GM23338 (cell line): ENCODE results near the gene PHLPP2. TPM values are rescaled to one million over a fixed set of nuclear protein-coding genes. Genes with fewer than 3 reads are reported as not detected.

ENCODE experiments used
- ATAC-seq: fragments of 200-7000 bp; cut with Tn5 transposase; 3 replicates; pipeline ENCODE4 v1.9.1; 2020
- DNase-seq: peaks from one replicate; pipeline ENCODE4 v3.0.0-alpha.2; 2015; ENCODE audit warnings: low spot score
- H2AFZ ChIP-seq: fragments of 200-600 bp; sonication (generic); 2 replicates; pipeline ENCODE4 v1.8.0; 2016; ENCODE audit warnings: antibody characterized with exemption, mild to moderate bottlenecking, moderate library complexity
- H3F3A ChIP-seq: fragments of 200-600 bp; sonication (generic); replicated peaks from 2 replicates; pipeline ENCODE4 v1.8.0; 2017; ENCODE audit warnings: antibody characterized with exemption, mixed run types, low read depth
- H3K27ac ChIP-seq: fragments of 200-600 bp; sonication (generic); 2 replicates; pipeline ENCODE4 v1.6.1; 2016; ENCODE audit warnings: low read depth
- H3K27me3 ChIP-seq: fragments of 200-600 bp; sonication (generic); 2 replicates; pipeline ENCODE4 v1.8.0; 2016; ENCODE audit warnings: mild to moderate bottlenecking, mixed run types, moderate library complexity; ENCODE audit not compliant: insufficient read depth
- H3K36me3 ChIP-seq: fragments of 200-600 bp; sonication (generic); 2 replicates; pipeline ENCODE4 v1.8.0; 2016; ENCODE audit warnings: mild to moderate bottlenecking; ENCODE audit not compliant: insufficient read depth
- H3K4me1 ChIP-seq: fragments of 200-600 bp; sonication (generic); 2 replicates; pipeline ENCODE4 v1.8.0; 2016; ENCODE audit warnings: mild to moderate bottlenecking, moderate library complexity; ENCODE audit not compliant: insufficient read depth
- H3K4me2 ChIP-seq: fragments of 200-600 bp; sonication (generic); 2 replicates; pipeline ENCODE4 v1.7.1; 2017; ENCODE audit warnings: mixed run types
- H3K4me3 ChIP-seq: fragments of 200-600 bp; sonication (generic); 2 replicates; pipeline ENCODE4 v1.6.1; 2016; ENCODE audit warnings: mixed run types
- H3K79me2 ChIP-seq: fragments of 200-600 bp; sonication (generic); replicated peaks from 2 replicates; pipeline ENCODE4 v1.8.0; 2017; ENCODE audit warnings: mild to moderate bottlenecking; ENCODE audit not compliant: insufficient read depth
- H3K9me2 ChIP-seq: fragments of 200-600 bp; sonication (generic); 2 replicates; pipeline ENCODE4 v1.8.0; 2017; ENCODE audit not compliant: insufficient read depth
- H4K20me1 ChIP-seq: fragments of 200-600 bp; sonication (generic); replicated peaks from 2 replicates; pipeline ENCODE4 v1.8.0; 2017; ENCODE audit warnings: mild to moderate bottlenecking; ENCODE audit not compliant: insufficient read depth
- H3K27ac Mint-ChIP-seq: 2 replicates; pipeline ENCODE4 v1.8.0; 2020; ENCODE audit warnings: inconsistent platforms, mild to moderate bottlenecking, moderate library complexity, mixed read lengths
- H3K27me3 Mint-ChIP-seq: 3 replicates; pipeline ENCODE4 v1.8.0; 2022; ENCODE audit warnings: low read depth, mild to moderate bottlenecking, moderate library complexity, mixed read lengths, inconsistent platforms; ENCODE audit not compliant: insufficient read depth, poor library complexity
- H3K36me3 Mint-ChIP-seq: 3 replicates; pipeline ENCODE4 v1.8.0; 2021; ENCODE audit warnings: low read depth, mild to moderate bottlenecking, inconsistent platforms, moderate library complexity, mixed read lengths
- H3K4me1 Mint-ChIP-seq: 3 replicates; pipeline ENCODE4 v1.8.0; 2020; ENCODE audit warnings: mild to moderate bottlenecking, inconsistent platforms, mixed read lengths
- H3K4me3 Mint-ChIP-seq: 3 replicates; pipeline ENCODE4 v1.8.0; 2021; ENCODE audit warnings: moderate library complexity, mild to moderate bottlenecking, inconsistent platforms, mixed read lengths
- H3K9me3 Mint-ChIP-seq: 3 replicates; pipeline ENCODE4 v1.8.0; 2020; ENCODE audit warnings: moderate library complexity, mild to moderate bottlenecking, inconsistent platforms, mixed read lengths
- CREB1 ChIP-seq: fragments of 250-450 bp; sonication (Bioruptor Pico); IDR thresholded peaks from 2 replicates; pipeline ENCODE4 v1.5.0; 2020; ENCODE audit warnings: low read depth, mild to moderate bottlenecking, moderate library complexity
- CTCF ChIP-seq, 2 experiments: fragments of 200-600 bp in 1 of 2; sonication (generic) in 1 of 2; conservative IDR thresholded peaks; 2 replicates each; pipeline versions ENCODE4 v1.5.1 to v1.6.1; 2016 to 2017; ENCODE audit warnings: antibody characterized with exemption in 2 of 2, low read depth in 2 of 2, mild to moderate bottlenecking in 2 of 2, moderate library complexity in 1 of 2
- ETS1 ChIP-seq: IDR thresholded peaks from 2 replicates; pipeline ENCODE4 v1.6.1; 2016; ENCODE audit warnings: antibody characterized with exemption
- JUNB ChIP-seq: IDR thresholded peaks from one replicate; pipeline ENCODE4 v1.6.1; 2016; ENCODE audit warnings: antibody characterized with exemption; ENCODE audit not compliant: unreplicated experiment
- NANOG ChIP-seq: IDR thresholded peaks from 2 replicates; pipeline ENCODE4 v1.6.1; 2016; ENCODE audit warnings: antibody characterized with exemption, borderline replicate concordance
- POLR2AphosphoS5 ChIP-seq: IDR thresholded peaks from 2 replicates; pipeline ENCODE4 v1.6.1; 2016; ENCODE audit warnings: antibody characterized with exemption, low read depth
- ZNF462 ChIP-seq: fragments of 250-450 bp; sonication (Bioruptor Pico); IDR thresholded peaks from 2 replicates; pipeline ENCODE4 v1.5.0; 2020; ENCODE audit warnings: mild to moderate bottlenecking, moderate library complexity
- polyA plus RNA-seq: library from polyadenylated mRNA; unstranded; fragments of >200 nt; fragmentation: Nextera tagmentation; extraction: Ambion mirVana; gene quantifications from 2 replicates; pipeline ENCODE4 v1.2.1, GENCODE V29; 2016
- total RNA-seq: library from RNA; depleted of rRNA; stranded (reverse); fragments of >200 nt; shearing (Covaris generic); gene quantifications from 2 replicates; pipeline ENCODE4 v1.2.3, GENCODE V29; 2014

PHLPP2 gene
- total and polyA plus RNA-seq, 2 experiments from 2014 or later: 4.2 to 20.5 TPM

- ATAC-seq (no peak), DNase-seq (no peak)
- Histone ChIP-seq H3F3A (no peaks in the 10 kb centered on the region; the same call in 1 of the 2 replicates), H3K4me3 (peak overlapping the region; percentile 7; the same call in 1 of the 2 replicates), H3K4me1 (peaks cover 57% of the 10 kb centered on the region), H3K4me2 (peak overlapping the region; percentile 48), H3K27ac (peak overlapping the region; percentile 27), H3K79me2 (peaks cover 70% of the 10 kb centered on the region), H4K20me1 (peaks cover 9% of the 10 kb centered on the region; the same call in 1 of the 2 replicates), H3K9me2 (no peaks in the 10 kb centered on the region), H3K27me3 (no peaks in the 10 kb centered on the region), H2AFZ (no peak overlapping the region), H3K36me3 (no peaks in the 10 kb centered on the region)
- Mint-ChIP-seq H3K9me3 (no peaks in the 10 kb centered on the region), H3K36me3 (peaks cover 3% of the 10 kb centered on the region; the same call in 2 of the 3 replicates), H3K27me3 (peaks cover 2% of the 10 kb centered on the region), H3K4me1 (peaks cover 60% of the 10 kb centered on the region), H3K4me3 (peak overlapping the region; percentile 39; the same call in 2 of the 3 replicates), H3K27ac (peak overlapping the region; percentile 82; the same call in 1 of the 2 replicates)
- TF ChIP-seq CTCF (conservative IDR thresholded peaks at IDR 0.05; ENCODE audit: low read depth in 2 of 2): no peak
- no peak for TF ChIP-seq JUNB
- TF ChIP-seq POLR2AphosphoS5: no peak
- no peak for TF ChIP-seq ETS1
- no peak for TF ChIP-seq NANOG
- no peak for TF ChIP-seq CREB1 (CRISPR knock-in tag)
- TF ChIP-seq ZNF462 (CRISPR knock-in tag): no peak
Observed at GRCh38 chr16:71712501-71712900, 12.0 kb downstream of the PHLPP2 start.
